Panc1 (cell line): ENCODE results near the gene PIK3R1. TPM values are rescaled to one million over a fixed set of nuclear protein-coding genes. Genes with fewer than 3 reads are reported as not detected.

Source experiments
- ATAC-seq: fragments of 200-7000 bp; cut with Tn5 transposase; 2 replicates; pipeline ENCODE4 v1.9.1; 2020; ENCODE audit warnings: mild to moderate bottlenecking, moderate library complexity
- BruUV-seq: library from RNA; stranded (reverse); fragments of 400-500 nt; replicated peaks from 2 replicates; lab custom pipeline; 2021; lab: Mats Ljungman, UMichigan
- CTCF ChIA-PET: fragments of 300-600 bp; sonication (Branson Sonifier 250); formaldehyde crosslinking; loops from one replicate; lab custom pipeline; 2022; ENCODE audit warnings: antibody characterized with exemption; lab: Charles Lee
- POLR2A ChIA-PET: fragments of 300-600 bp; sonication (Branson Sonifier 250); formaldehyde crosslinking; loops from one replicate; lab custom pipeline; 2022; ENCODE audit warnings: antibody characterized with exemption; lab: Charles Lee
- DNase-seq: peaks from one replicate; pipeline ENCODE4 v3.0.0-alpha.2; 2010; ENCODE audit warnings: low read depth, low spot score
- H3K27ac ChIP-seq: 2 replicates; pipeline ENCODE4 v1.5.1; 2011; ENCODE audit warnings: mild to moderate bottlenecking, low read length, inconsistent platforms
- H3K27me3 ChIP-seq: fragments of 200-500 bp; sonication (Bioruptor generic); 2 replicates; pipeline ENCODE4 v1.6.0; 2014; ENCODE audit warnings: low read length, inconsistent platforms; ENCODE audit not compliant: control insufficient read depth, insufficient read depth
- H3K36me3 ChIP-seq: fragments of 200-500 bp; sonication (Bioruptor generic); 2 replicates; pipeline ENCODE4 v1.5.1; 2014; ENCODE audit warnings: inconsistent platforms, mild to moderate bottlenecking, low read length, moderate library complexity; ENCODE audit not compliant: control insufficient read depth, insufficient read depth
- H3K4me1 ChIP-seq: 2 replicates; pipeline ENCODE4 v1.5.1; 2011; ENCODE audit warnings: inconsistent platforms, mild to moderate bottlenecking, low read length, moderate library complexity; ENCODE audit not compliant: control insufficient read depth, insufficient read depth
- H3K4me3 ChIP-seq, 2 experiments: 2 replicates each; pipeline ENCODE4 v1.5.1; 2011 to 2012; ENCODE audit warnings: low read depth in 2 of 2, low read length in 2 of 2, mild to moderate bottlenecking in 2 of 2, inconsistent platforms in 1 of 2, moderate library complexity in 1 of 2
- H3K9me3 ChIP-seq: fragments of 200-500 bp; sonication (Bioruptor generic); 2 replicates; pipeline ENCODE4 v1.5.1; 2014; ENCODE audit warnings: low read depth, mild to moderate bottlenecking, inconsistent platforms, low read length, moderate library complexity; ENCODE audit not compliant: control insufficient read depth, insufficient read depth
- POLR2AphosphoS5 ChIP-seq: IDR thresholded peaks from 2 replicates; pipeline ENCODE4 v1.6.1; 2012; ENCODE audit warnings: mild to moderate bottlenecking, low read depth, low read length, moderate library complexity
- SIN3A ChIP-seq: IDR thresholded peaks from 2 replicates; pipeline ENCODE4 v1.6.1; 2012; ENCODE audit warnings: low read depth, mild to moderate bottlenecking, low read length, moderate library complexity, borderline replicate concordance; ENCODE audit not compliant: insufficient read depth
- TCF7L2 ChIP-seq: IDR thresholded peaks from 2 replicates; pipeline ENCODE4 v1.6.1; 2011; ENCODE audit warnings: mild to moderate bottlenecking, low read depth, low read length, inconsistent platforms
- in situ Hi-C: cut with HindIII; loops from 2 replicates; pipeline ENCODE4 v1.10.0; 2016; ENCODE audit warnings: low sequenced_read_pairs, low pct_unique_long_range_greater_than_20kb
- intact Hi-C: fragments of 100-400 bp; cut with micrococcal nuclease; formaldehyde crosslinking; loops from one replicate; pipeline ENCODE4 v1.10.0; 2022; ENCODE audit not compliant: unreplicated experiment
- total RNA-seq: library from RNA; stranded (reverse); gene quantifications from one replicate; pipeline ENCODE4 v1.2.1, GENCODE V29; 2021; ENCODE audit not compliant: unreplicated experiment
- TF ChIP-seq, protein P1 (sequence below): fragments of 450-650 bp; IDR thresholded peaks from 2 replicates; pipeline ENCODE4 v1.5.1; 2017; ENCODE audit warnings: mild to moderate bottlenecking
- TF ChIP-seq, protein P2 (sequence below), 2 experiments: IDR thresholded peaks; 2 replicates each; pipeline ENCODE4 v1.6.1; 2011 to 2012; ENCODE audit warnings: low read depth in 2 of 2, control low read depth in 1 of 2, low read length in 1 of 2, mild to moderate bottlenecking in 1 of 2, moderate library complexity in 1 of 2; ENCODE audit not compliant: insufficient read depth in 1 of 2

The PIK3R1 gene
- total RNA-seq, 1 experiment from 2014 or later = 23.4 TPM

DNA sequence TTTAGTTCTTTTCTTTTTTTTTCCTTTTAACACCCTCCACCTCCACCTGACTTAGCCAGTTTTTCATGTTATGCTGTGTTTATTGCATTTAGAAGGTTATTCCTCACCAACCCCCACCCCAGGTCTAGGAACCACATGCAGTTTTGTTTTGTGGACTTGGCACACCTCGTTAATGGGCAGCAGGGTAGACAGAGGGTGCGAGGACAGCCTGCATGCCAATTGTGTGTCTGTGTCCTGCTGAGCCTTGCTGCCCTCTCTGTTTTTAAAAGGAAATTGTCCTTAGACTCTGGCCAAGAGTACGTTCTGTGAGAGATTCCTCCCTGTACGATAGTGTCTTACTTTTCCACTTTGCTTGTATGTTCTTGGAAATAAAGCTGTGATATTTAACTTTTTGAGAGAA lies 13.9 kb downstream of the PIK3R1 start:
- Histone ChIP-seq H3K27ac (no peak overlapping the region), H3K27me3 (no peaks in the 10 kb centered on the region), H3K36me3 (peaks cover 4% of the 10 kb centered on the region; the same call in 1 of the 2 replicates), H3K9me3 (no peaks in the 10 kb centered on the region), H3K4me3 (no peak overlapping the region), H3K4me1 (peaks cover under 1% of the 10 kb centered on the region; the same call in 1 of the 2 replicates)
- in situ Hi-C loops = no loop called here
- no peak for DNase-seq
- ChIA-PET POLR2A (no interaction called here), CTCF (no interaction called here)
- ATAC-seq = no peak
- BruUV-seq = no TSS peak
- TF ChIP-seq, protein P1, sequence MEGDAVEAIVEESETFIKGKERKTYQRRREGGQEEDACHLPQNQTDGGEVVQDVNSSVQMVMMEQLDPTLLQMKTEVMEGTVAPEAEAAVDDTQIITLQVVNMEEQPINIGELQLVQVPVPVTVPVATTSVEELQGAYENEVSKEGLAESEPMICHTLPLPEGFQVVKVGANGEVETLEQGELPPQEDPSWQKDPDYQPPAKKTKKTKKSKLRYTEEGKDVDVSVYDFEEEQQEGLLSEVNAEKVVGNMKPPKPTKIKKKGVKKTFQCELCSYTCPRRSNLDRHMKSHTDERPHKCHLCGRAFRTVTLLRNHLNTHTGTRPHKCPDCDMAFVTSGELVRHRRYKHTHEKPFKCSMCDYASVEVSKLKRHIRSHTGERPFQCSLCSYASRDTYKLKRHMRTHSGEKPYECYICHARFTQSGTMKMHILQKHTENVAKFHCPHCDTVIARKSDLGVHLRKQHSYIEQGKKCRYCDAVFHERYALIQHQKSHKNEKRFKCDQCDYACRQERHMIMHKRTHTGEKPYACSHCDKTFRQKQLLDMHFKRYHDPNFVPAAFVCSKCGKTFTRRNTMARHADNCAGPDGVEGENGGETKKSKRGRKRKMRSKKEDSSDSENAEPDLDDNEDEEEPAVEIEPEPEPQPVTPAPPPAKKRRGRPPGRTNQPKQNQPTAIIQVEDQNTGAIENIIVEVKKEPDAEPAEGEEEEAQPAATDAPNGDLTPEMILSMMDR = no peak
- no peak for TF ChIP-seq TCF7L2
- no peak for TF ChIP-seq SIN3A
- TF ChIP-seq, protein P2, sequence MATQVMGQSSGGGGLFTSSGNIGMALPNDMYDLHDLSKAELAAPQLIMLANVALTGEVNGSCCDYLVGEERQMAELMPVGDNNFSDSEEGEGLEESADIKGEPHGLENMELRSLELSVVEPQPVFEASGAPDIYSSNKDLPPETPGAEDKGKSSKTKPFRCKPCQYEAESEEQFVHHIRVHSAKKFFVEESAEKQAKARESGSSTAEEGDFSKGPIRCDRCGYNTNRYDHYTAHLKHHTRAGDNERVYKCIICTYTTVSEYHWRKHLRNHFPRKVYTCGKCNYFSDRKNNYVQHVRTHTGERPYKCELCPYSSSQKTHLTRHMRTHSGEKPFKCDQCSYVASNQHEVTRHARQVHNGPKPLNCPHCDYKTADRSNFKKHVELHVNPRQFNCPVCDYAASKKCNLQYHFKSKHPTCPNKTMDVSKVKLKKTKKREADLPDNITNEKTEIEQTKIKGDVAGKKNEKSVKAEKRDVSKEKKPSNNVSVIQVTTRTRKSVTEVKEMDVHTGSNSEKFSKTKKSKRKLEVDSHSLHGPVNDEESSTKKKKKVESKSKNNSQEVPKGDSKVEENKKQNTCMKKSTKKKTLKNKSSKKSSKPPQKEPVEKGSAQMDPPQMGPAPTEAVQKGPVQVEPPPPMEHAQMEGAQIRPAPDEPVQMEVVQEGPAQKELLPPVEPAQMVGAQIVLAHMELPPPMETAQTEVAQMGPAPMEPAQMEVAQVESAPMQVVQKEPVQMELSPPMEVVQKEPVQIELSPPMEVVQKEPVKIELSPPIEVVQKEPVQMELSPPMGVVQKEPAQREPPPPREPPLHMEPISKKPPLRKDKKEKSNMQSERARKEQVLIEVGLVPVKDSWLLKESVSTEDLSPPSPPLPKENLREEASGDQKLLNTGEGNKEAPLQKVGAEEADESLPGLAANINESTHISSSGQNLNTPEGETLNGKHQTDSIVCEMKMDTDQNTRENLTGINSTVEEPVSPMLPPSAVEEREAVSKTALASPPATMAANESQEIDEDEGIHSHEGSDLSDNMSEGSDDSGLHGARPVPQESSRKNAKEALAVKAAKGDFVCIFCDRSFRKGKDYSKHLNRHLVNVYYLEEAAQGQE (IDR thresholded peaks at IDR 0.05; ENCODE audit: insufficient read depth in 1 of 2, low read depth in 2 of 2, low read length in 1 of 2) = no peak
- TF ChIP-seq POLR2AphosphoS5 = no peak
- intact Hi-C loops = no loop called here

DNA sequence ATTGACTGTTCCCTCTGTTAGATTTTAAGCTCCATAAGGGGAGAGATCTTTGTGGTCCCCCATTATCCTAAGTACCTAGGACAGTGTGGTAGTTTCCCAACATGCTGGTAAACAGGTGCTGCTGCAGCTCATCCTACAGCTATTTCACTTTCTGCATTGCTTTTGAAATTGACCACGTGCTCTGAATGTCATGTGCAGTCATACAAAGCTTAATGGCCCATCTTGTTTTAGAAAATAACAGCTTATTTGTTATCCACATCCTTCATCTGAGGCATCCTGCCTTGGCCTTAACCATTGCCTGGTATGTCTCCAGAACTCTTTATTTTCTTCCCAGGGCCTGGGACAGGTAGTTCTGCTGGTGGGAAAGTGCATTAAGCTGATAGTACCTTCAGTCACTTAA lies 14.7 kb downstream of the PIK3R1 start:
- Histone ChIP-seq H3K4me1 (no peaks in the 10 kb centered on the region), H3K27me3 (no peaks in the 10 kb centered on the region), H3K27ac (no peak overlapping the region), H3K9me3 (no peaks in the 10 kb centered on the region), H3K4me3 (no peak overlapping the region), H3K36me3 (peaks cover 4% of the 10 kb centered on the region; the same call in 1 of the 2 replicates)
- POLR2A ChIA-PET = no interaction called here
- no TSS peak for BruUV-seq
- intact Hi-C loops (no loop called here), in situ Hi-C loops (no loop called here)
- CTCF ChIA-PET = no interaction called here
- ATAC-seq (no peak), DNase-seq (no peak)
- no peak for TF ChIP-seq POLR2AphosphoS5
- TF ChIP-seq, protein P2 (IDR thresholded peaks at IDR 0.05; ENCODE audit: insufficient read depth in 1 of 2, low read depth in 2 of 2, low read length in 1 of 2) = no peak
- TF ChIP-seq, protein P1 = no peak
- no peak for TF ChIP-seq TCF7L2
- TF ChIP-seq SIN3A = no peak
